ENCODE measurements around the gene GRIK3. TPM values are rescaled to one million over a fixed set of nuclear protein-coding genes. Genes with fewer than 3 reads are reported as not detected.
"Not testable (repeated sequence)": the region's sequence is repeated elsewhere in the genome, so short reads cannot be mapped to it uniquely, and the experiment has no call there.

GRIK3 gene
- total RNA-seq, 1 donor from 2014 or later = not detected

DNA sequence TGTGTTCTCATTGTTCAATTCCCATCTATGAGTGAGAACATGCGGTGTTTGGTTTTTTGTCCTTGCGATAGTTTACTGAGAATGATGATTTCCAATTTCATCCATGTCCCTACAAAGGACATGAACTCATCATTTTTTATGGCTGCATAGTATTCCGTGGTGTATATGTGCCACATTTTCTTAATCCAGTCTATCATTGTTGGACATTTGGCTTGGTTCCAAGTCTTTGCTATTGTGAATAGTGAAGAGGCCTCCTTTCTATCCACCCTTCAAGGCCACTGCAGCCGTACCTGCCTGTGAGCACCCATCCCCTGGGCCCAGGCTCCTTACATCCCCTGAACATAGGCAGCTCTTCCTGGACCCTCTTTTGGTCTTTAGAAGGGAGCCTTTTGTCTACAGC, 266.9 kb downstream of the GRIK3 start:
- DNase-seq (ENCODE audit: low read depth) = not testable (repeated sequence)

DNA sequence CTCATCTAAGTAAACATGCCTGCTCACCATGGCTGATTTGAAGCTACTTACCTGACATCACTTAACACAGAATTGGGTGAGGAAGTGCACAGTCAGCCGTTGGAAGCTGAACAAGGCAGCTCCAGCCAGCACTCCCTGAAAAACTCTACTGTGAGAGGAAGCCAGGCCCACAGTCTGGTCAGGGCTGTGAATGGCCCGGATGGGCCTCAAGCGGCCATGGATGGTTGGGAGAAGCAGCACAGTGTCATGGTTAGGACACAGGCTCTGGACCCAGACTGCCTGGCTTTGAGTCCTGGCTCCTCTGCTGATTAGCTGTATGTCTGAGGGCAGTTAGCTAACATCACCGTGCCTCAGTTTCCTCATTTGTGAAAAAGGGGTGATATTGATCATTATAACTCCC, 267.8 kb downstream of the GRIK3 start:
- DNase-seq (ENCODE audit: low read depth) = no peak

DNA sequence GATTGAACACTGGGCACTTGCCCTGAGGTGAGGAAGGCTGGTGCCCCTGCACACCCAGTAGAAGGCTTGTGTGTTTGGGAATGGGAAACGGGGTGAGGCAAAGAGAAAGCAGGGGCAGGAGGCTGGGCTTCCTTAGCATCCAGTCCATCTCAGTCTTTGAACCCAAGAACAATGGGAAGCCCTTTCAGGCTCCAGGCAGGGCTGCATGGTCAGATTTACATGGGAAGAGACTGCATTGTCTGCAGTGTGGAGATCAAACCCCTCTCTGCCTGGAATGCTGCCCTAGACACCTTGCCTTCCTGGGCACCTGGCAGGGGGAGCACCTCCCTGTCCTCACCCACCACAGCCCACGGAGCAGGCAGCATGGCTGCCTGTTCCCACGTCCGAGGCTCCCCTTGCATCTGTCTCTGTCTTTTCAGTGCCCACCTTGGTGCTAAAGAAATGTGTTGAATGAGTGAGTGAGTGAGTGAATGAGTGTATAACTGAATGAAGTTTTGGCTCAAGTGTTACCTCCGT, 268.5 kb downstream of the GRIK3 start:
- no peak for DNase-seq (ENCODE audit: low read depth)

DNA sequence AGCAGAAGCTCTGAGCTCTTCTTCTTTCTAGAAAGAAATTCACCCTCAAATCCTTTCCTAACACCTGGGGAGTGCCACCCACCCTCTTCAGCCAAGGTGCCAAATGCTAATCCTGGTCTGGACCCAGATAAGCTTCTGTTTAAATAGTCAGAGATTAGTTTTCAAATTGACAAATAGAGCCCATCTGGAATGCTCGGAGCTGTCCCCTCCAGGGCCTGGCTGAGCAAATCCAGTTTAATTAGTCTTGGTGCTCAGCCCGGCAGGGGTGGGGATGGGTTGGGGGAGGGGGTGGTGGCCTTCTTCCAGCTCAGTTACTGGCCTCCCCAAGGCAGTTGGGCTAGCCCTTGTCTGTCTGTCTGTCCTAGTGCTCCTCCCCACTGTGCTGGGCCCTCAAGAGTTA, 269.5 kb downstream of the GRIK3 start:
- DNase-seq (ENCODE audit: low read depth) = no peak

DNA sequence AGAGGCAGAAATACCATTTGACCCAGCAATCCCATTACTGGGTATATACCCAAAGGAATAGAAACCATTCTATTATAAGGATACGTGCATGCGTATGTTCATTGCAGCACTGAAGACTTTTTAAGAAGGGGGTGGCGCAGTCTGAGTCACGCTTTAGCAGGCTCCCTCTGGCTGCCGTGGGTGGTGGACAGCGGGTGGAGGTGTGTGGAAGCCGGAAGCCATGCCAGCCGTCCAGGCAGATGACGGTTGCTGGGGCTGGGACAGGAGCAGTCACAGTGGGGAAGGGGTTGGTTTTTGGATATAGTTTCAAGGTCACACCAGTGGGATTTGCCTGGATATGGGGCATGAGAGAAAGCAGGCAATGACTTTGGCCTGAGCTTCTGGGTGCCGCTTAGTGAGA, 270.5 kb downstream of the GRIK3 start:
- DNase-seq (ENCODE audit: low read depth) = no peak

DNA sequence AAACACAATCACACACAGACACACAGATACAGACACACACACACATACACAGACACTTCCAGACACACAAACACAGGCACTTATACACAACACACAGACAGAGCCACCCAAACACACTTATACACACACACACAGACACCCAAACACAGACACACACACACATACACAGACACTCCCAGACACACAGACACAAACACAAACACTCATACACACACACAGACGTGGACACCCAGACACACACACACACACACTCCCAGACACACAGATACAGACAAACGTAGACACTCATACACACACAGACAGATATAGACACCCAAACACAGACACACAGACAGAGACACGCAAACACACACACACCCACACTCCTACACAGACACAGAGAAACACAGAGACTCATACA, 272.1 kb downstream of the GRIK3 start:
- DNase-seq (ENCODE audit: low read depth) = no peak

DNA sequence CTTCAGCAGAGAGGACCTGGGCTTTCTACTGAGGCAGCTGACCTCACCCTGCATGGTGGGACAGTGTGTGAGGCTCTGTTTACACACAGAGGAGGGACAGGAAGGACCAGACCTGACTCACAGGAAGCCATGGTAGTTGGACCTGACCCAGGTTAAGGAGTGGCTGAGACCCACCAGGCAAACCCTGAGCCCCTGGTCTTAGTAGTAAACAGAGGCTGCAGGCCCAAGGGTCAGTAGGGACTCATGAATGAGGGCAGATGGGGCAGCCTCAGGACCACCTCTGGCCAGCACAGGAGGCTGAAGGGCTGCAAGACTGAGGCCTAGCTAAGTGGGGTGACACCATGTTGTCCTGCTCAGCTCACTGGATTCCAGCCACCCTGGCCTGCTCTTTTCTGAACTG, 273.2 kb downstream of the GRIK3 start:
- DNase-seq (ENCODE audit: low read depth) = no peak

DNA sequence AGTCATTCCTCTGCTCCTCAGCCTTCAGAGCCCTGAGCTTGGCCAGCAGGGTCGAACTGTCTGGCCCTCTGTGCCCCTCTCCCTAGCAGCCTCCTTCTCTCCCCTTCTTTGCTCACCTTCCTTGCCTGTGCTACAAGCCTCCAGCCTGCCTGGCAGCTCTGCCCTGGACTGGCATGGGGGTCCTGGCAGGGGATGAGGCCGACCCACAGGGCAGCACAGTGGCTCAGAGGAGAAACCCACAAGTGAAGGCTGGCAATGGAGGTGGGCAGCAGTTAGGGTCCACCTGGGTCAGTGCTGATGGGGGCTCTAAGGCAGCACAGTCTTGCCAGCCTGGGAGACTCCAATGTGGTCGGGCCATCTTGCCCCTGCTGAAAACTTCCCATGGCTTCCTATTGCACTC, 274.2 kb downstream of the GRIK3 start:
- no peak for DNase-seq (ENCODE audit: low read depth)

DNA sequence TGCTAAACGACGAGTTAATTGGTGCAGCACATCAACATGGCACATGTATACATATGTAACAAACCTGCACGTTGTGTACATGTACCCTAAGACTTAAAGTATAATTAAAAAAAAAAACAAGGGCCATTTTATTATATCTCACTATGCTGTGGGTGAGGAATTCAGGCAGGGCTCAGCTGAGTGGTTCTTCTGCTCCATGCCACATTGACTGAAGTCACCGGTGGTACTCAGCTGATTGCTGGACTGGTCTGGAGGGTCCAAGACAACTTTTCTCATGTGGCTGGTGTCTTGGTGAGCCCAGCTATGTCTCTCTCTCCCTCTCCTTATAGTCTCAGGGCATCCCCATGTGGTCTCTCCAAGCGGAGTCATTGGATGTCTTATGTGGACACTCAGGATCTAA, 275.0 kb downstream of the GRIK3 start:
- no peak for DNase-seq (ENCODE audit: low read depth)

DNA sequence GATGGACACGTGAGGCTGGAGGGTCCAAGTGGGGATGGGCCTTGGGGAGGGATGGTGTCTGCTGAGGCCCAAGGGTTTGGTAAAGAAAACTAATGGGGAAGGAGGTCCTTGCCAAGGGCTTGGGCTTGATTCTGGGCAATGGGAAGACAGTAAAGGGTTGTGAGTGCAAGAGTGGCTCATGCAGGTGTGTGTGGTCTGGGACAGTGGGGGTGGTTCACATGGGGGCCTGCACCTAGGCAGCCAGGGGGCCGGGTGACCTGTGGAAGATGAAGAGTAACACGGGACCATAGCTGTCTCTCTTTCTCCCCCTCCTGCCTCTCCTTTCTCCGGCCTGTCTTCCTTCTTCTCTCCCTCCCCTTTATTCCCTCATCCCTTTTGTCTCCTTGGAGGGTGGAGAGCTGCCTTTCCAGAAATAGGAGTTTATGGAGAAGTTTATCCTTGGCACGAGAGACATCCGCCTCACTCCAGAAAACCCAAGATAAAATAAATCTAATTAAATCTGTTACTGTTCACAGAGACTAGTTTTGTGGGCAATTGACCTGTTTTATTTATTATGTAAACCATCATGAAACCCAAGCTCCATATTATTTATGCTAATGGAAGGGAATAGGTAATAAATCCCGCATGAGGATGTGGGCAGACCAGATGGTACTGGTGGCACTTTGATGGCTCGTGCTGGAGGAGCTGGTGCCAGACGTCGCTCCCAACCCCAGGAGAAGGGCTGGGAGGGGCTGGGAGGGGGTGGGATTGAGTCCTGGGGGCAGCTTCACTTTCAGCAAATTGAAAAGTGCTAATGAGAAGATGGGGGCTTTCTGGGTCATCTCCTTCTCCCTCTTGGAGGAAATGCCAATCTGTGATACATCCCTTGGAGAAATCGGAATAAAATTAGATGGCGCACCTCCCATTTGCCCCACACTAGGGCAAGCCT, 278.7 kb downstream of the GRIK3 start:
- no peak for DNase-seq (ENCODE audit: low read depth)

DNA sequence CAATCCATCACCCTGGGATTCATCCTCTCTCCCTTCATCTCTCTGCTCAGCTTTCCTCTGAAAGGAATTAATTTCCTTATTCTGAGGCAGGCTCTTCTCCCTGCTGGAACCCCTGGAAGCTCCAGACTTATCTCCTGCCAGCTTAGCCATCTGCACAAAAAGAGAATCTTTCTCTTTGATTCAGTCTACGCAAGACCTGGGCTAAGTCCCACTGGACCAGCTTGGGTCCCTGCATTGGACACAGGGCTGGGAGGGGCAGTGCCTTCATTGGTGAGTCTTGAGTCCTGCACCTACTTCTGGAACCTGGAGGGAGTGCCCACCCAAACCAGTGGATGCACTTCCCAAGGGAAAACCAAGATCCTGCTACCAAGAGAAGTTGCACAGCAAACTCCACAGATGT, 279.9 kb downstream of the GRIK3 start:
- no peak for DNase-seq (ENCODE audit: low read depth)

DNA sequence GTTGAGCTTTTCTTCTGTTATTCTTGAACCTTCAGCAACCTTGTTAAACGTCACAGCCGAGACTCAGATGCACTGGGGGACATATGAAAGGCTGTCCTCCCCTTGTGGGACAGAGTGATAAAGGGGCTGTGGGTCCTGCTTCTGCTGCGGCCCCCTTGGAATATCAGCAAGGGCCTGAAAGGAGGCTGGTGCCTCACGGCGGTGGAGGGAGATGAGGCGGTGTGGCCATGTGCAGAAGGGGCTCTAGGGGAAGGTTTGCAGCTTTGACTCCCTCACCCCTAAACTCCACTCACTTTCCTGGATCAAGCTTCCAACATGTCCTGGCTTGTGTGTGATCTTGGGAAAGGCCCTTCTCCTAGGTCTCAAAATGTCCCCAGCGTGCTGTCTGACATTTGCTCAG, 280.9 kb downstream of the GRIK3 start:
- no peak for DNase-seq (ENCODE audit: low read depth)

DNA sequence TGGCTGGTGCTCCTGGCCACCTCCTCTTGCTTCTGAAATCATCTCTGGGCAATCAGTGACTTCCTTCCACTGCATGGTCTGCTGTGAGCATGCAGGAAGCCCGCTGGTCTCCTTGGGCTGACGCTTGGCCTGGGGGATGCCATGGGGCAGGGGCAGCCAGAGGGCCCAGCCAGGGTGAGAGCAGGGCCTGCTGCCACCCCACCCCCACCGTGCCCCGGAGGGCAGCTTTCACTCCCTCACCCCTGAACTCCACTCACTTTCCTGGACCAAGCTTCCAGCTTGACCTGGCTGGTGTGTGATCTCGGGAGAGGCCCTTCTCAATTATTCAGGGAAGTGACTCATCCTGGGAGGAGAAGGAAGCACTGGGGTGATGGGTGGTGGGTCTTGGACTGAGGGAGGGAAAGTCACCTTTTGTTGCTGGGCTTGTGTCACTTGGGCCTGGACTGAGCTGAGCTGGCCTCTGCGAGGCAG, 281.4 kb downstream of the GRIK3 start:
- DNase-seq (ENCODE audit: low read depth) = no peak

DNA sequence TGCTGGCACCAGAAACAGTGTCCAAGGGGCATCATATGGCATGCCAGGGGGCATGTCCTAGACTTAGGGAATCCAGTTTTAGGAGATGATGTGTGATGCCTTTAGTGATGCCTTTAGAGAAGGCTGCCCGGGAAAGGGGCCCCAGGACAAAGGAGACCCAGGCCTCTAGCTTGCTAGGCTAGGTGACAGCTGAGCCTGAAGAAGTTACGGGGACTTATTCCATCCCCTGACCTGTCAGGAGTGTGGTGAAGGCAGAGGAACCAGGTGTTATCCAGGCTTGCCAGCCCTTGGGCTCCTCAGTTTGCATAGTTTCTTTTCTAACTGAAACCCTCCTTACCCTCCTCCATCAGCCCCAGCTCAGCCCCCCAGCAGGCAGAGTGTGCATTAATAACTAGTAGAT, 281.9 kb downstream of the GRIK3 start:
- DNase-seq (ENCODE audit: low read depth) = no peak

DNA sequence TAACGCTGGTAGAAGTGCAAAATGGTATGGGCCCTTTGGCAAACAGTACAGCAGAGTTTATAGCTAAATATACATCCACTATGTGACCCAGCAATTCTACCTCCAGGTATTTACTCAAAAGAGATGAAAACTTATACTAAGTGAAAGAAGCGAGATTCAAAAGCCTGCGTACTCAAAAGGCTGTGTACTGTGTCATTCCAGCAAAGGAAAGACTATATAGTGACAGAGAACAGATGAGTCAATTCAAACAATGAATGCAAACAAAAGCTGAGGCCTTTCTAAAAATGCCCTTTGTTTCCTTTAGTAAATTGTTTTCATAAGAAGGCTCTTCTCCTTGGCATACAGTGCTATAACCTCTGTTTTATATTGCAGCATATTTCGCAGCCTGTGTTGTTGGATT, 282.8 kb downstream of the GRIK3 start:
- DNase-seq (ENCODE audit: low read depth) = no peak

DNA sequence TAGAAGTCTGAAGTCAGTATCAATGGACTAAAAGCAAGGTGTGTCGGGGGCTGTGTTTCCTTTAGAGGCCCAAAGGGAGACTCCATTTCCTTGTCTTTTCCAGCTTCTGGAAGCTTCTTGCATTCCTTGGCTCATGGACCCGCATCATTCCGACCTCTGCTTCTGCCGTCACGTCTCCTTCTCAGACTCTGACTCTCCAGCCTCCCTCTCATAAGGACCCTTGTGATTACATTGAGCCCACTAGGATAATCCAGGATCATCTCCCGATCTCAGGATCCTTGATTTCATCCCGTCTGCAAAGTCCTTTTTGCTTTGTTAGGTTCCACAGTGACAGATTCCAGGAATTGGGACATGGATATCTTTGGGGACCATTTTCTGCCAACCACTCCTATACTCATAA, 285.8 kb downstream of the GRIK3 start:
- DNase-seq (ENCODE audit: low read depth) = no peak
